ENCODE data around the gene ANKRD11.

DNA sequence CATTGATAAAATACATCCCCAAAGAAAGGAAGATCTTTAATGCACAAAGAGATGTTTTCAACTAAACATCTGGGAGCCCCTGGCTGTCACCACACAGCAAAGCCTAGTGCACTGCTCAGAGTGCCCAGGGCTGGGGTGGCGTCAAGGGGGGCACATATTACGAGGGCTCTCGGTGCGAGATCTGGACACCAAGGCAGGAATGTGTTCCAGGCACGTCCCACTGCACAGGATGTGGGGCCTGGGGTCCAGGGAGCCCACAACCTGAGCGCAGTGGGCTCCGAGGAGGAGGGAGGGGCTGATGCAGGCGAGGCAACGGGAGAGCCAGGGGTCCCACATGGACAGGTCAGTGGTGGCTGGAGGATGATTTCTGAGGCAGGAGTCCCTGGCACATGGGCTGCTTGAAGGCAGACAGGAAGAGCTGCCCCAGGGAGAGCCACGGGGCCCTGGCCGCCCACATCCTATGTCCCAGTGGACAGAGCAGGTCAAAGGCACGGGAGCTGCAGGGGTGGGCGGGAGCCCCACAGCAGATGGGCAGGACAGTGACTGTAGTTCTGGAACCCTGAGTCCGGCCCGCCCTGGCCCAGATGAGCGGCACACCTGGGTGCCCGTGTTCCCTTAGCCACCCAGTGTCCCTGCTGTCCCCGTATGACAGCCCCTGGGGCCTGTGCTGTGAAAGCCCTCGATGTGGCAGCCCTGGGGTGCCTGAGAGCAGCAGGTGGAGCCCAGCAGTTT, 216.5 kb downstream of the ANKRD11 start:
- TF ChIP-seq, protein P1, sequence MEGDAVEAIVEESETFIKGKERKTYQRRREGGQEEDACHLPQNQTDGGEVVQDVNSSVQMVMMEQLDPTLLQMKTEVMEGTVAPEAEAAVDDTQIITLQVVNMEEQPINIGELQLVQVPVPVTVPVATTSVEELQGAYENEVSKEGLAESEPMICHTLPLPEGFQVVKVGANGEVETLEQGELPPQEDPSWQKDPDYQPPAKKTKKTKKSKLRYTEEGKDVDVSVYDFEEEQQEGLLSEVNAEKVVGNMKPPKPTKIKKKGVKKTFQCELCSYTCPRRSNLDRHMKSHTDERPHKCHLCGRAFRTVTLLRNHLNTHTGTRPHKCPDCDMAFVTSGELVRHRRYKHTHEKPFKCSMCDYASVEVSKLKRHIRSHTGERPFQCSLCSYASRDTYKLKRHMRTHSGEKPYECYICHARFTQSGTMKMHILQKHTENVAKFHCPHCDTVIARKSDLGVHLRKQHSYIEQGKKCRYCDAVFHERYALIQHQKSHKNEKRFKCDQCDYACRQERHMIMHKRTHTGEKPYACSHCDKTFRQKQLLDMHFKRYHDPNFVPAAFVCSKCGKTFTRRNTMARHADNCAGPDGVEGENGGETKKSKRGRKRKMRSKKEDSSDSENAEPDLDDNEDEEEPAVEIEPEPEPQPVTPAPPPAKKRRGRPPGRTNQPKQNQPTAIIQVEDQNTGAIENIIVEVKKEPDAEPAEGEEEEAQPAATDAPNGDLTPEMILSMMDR (IDR thresholded peaks at IDR 0.05): no peak
- TF ChIP-seq ZFX (IDR thresholded peaks at IDR 0.05; ENCODE audit: borderline replicate concordance): no peak

All from 22Rv1 (cell line).